ENCODE data around the gene KAT6B. TPM values are rescaled to one million over a fixed set of nuclear protein-coding genes. Genes with fewer than 3 reads are reported as not detected.

Gene KAT6B
- total and polyA plus RNA-seq, 11 donors = 10.4 to 61.3 (median 42.9) TPM

DNA sequence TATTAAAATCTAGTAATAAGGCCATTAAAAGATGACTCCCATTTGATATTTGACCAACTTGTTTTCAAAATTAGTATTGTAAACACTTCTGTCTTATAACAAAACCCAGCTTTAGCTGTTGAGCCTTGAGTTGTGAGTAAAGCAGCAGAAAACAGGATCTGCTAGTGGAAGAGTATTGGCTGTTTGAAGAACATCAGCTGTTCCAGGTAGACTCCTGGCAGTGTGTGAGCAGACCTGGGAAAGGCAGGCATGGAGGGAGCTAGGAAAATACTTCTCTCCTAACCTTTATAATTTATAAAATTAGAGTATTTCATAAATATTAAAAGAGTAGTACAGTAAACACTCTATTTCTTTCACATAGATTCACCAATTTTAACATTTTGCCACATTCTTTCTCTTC lies 29.0 kb downstream of the KAT6B start:
- intact Hi-C loops (cut with DNase I) = no loop called here
- peak overlapping the region in 5 of 12 donors; percentile 15 to 54 (median 35) for H3K27ac ChIP-seq
- H3K36me3 ChIP-seq = no peaks in the 10 kb centered on the region
- ATAC-seq (no peak), DNase-seq (no peak)
- H3K4me3 ChIP-seq = no peak overlapping the region
- TF ChIP-seq, protein P1, sequence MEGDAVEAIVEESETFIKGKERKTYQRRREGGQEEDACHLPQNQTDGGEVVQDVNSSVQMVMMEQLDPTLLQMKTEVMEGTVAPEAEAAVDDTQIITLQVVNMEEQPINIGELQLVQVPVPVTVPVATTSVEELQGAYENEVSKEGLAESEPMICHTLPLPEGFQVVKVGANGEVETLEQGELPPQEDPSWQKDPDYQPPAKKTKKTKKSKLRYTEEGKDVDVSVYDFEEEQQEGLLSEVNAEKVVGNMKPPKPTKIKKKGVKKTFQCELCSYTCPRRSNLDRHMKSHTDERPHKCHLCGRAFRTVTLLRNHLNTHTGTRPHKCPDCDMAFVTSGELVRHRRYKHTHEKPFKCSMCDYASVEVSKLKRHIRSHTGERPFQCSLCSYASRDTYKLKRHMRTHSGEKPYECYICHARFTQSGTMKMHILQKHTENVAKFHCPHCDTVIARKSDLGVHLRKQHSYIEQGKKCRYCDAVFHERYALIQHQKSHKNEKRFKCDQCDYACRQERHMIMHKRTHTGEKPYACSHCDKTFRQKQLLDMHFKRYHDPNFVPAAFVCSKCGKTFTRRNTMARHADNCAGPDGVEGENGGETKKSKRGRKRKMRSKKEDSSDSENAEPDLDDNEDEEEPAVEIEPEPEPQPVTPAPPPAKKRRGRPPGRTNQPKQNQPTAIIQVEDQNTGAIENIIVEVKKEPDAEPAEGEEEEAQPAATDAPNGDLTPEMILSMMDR (IDR thresholded peaks at IDR 0.05) = no peak
- no peak for TF ChIP-seq POLR2A (IDR thresholded peaks at IDR 0.05)
- no peaks in the 10 kb centered on the region for H3K9me3 ChIP-seq
- no peaks in the 10 kb centered on the region for H3K27me3 ChIP-seq
- peaks cover 18 to 53% (median 46%) of the 10 kb centered on the region in 12 donors for H3K4me1 ChIP-seq

DNA sequence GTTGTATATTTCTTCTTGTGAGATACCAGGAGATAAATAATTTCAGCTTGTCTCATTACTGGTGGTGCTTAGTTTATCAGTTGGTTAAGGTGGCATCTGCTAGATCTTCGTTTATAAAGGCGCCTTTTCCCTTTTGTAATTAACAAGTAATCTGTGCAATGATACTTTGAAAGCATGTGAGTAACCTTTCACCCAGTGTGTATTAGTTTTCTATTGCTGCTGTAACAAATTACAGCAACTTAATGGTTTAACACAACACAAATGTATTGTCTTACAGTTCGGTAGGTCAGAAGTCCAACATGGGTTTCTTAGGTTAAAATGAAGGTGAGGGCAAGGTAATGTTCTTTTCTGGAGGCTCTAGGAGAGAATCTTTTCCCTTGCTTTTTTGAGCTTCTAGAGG lies 30.5 kb downstream of the KAT6B start:
- Histone ChIP-seq H3K9me3 (no peaks in the 10 kb centered on the region), H3K36me3 (no peaks in the 10 kb centered on the region), H3K4me3 (no peak overlapping the region), H3K27ac (no peak overlapping the region), H3K4me1 (peaks cover 17 to 45% (median 37%) of the 10 kb centered on the region in 12 donors), H3K27me3 (no peaks in the 10 kb centered on the region)
- 94 to 98% (median 95%) methylated on average over 3 of the region's 3 CpGs for WGBS, 4 donors
- ATAC-seq (no peak), DNase-seq (no peak)
- TF ChIP-seq, protein P1 (IDR thresholded peaks at IDR 0.05) = no peak
- TF ChIP-seq POLR2A (IDR thresholded peaks at IDR 0.05) = no peak
- intact Hi-C loops (cut with DNase I) = no loop called here

DNA sequence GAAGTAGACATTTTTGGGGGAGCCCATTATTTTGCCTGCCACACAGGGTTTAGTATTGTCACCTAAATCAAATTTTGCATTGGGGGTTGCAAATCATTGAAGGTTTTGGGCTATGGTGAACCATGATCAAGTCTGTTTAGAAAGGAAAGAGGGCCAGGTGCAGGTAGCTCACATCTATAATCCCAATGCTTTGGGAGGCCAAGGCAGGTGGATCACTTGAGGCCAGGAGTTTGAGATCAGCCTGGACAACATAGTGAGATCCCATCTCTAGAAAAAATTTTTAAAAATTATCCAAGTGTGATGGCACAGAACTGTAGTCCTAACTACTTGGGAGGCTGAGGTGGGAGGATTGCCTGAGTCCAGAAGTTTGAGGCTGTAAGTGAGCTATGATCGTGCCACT lies 31.2 kb downstream of the KAT6B start:
- 94 to 98% (median 97%) methylated on average over 1 of the region's 1 CpG for WGBS, 4 donors
- DNase-seq (no peak), ATAC-seq (no peak)
- no peaks in the 10 kb centered on the region for H3K9me3 ChIP-seq
- H3K4me3 ChIP-seq = no peak overlapping the region
- intact Hi-C loops (cut with DNase I) = no loop called here
- peaks cover 11 to 44% (median 31%) of the 10 kb centered on the region in 12 donors for H3K4me1 ChIP-seq
- H3K36me3 ChIP-seq = no peaks in the 10 kb centered on the region
- no peak overlapping the region for H3K27ac ChIP-seq
- TF ChIP-seq, protein P1 (IDR thresholded peaks at IDR 0.05) = no peak
- TF ChIP-seq POLR2A (IDR thresholded peaks at IDR 0.05) = no peak
- no peaks in the 10 kb centered on the region for H3K27me3 ChIP-seq

DNA sequence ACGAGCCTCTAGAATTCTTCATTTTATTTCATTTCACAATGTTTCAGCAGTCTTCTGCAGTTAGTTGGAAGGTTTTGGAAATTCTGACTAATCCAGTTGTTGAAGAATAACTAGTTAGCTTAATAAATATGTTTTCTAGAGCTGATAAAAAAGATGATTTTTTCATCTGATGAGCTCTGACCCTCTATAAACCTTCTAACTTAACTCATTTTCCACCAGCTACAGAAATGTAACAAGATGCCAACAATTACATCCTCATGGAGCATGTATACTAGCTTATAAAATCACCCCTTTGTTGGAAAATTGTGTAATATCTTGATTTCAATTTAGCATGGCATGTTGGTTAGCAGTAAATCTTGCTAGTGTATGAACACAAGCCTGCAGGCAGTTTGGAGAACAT lies 33.1 kb downstream of the KAT6B start:
- Histone ChIP-seq H3K9me3 (no peaks in the 10 kb centered on the region), H3K4me3 (no peak overlapping the region), H3K36me3 (no peaks in the 10 kb centered on the region), H3K27me3 (no peaks in the 10 kb centered on the region), H3K27ac (no peak overlapping the region), H3K4me1 (peaks cover 3 to 28% (median 14%) of the 10 kb centered on the region in 12 donors)
- intact Hi-C loops (cut with DNase I) = no loop called here
- DNase-seq (no peak), ATAC-seq (no peak)
- WGBS, 4 donors = 85 to 94% (median 90%) methylated on average over 1 of the region's 1 CpG
- TF ChIP-seq, protein P1 (IDR thresholded peaks at IDR 0.05) = no peak
- no peak for TF ChIP-seq POLR2A (IDR thresholded peaks at IDR 0.05)
